K562 (cell line): ENCODE data around the gene RTBDN. TPM values are rescaled to one million over a fixed set of nuclear protein-coding genes. Genes with fewer than 3 reads are reported as not detected.

Experiments
- COPS2 ChIP-seq: fragments of 450-650 bp; conservative IDR thresholded peaks from 2 replicates; pipeline ENCODE4 v1.6.1; 2016; ENCODE audit warnings: mild to moderate bottlenecking, moderate library complexity
- DDX20 ChIP-seq: fragments of 450-650 bp; IDR thresholded peaks from 2 replicates; pipeline ENCODE4 v1.6.1; 2016; ENCODE audit warnings: missing genetic modification characterization, low read depth, mild to moderate bottlenecking, missing compliant biosample characterization, moderate library complexity
- HDAC3 ChIP-seq: fragments of 450-650 bp; IDR thresholded peaks from 2 replicates; pipeline ENCODE4 v1.6.1; 2018; ENCODE audit warnings: borderline replicate concordance, mild to moderate bottlenecking, moderate library complexity; ENCODE audit not compliant: partially characterized antibody
- KDM1A ChIP-seq, 2 experiments: fragments of 450-650 bp; IDR thresholded peaks; 2 replicates each; pipeline ENCODE4 v1.6.1; 2016; ENCODE audit warnings: mild to moderate bottlenecking in 2 of 2
- MTA1 ChIP-seq: fragments of 450-650 bp; IDR thresholded peaks from 2 replicates; pipeline ENCODE4 v1.6.1; 2017; ENCODE audit warnings: borderline replicate concordance
- POLR2AphosphoS2 ChIP-seq: IDR thresholded peaks from 2 replicates; pipeline ENCODE4 v1.6.1; 2012; ENCODE audit warnings: low read length, improper control_type of control experiment
- PTTG1 ChIP-seq: fragments of 450-650 bp; IDR thresholded peaks from 2 replicates; pipeline ENCODE4 v1.6.1; 2016; ENCODE audit warnings: low read depth, mild to moderate bottlenecking, missing genetic modification characterization, missing compliant biosample characterization
- RBM25 ChIP-seq: fragments of 200-400 bp; formaldehyde crosslinking; IDR thresholded peaks from 2 replicates; pipeline ENCODE4 v1.6.1; 2018; ENCODE audit warnings: low read length, low read depth, moderate library complexity; ENCODE audit not compliant: severe bottlenecking
- SRSF9 ChIP-seq: fragments of 200-400 bp; formaldehyde crosslinking; IDR thresholded peaks from 2 replicates; pipeline ENCODE4 v1.6.1; 2017; ENCODE audit warnings: low read depth, low read length, borderline replicate concordance
- TGIF2 ChIP-seq: sonication (generic); formaldehyde crosslinking; IDR thresholded peaks from 2 replicates; pipeline ENCODE4 v1.8.1; 2022; ENCODE audit warnings: mild to moderate bottlenecking, missing genetic modification reagents, moderate library complexity
- YY1 ChIP-seq, 3 experiments: IDR thresholded peaks; 2 replicates each; pipeline ENCODE4 v1.6.1; 2011; ENCODE audit warnings: low read length in 2 of 3, mild to moderate bottlenecking in 2 of 3, moderate library complexity in 2 of 3, borderline replicate concordance in 1 of 3, control low read depth in 1 of 3, low read depth in 1 of 3; ENCODE audit not compliant: insufficient read depth in 3 of 3, insufficient replicate concordance in 2 of 3, control insufficient read depth in 1 of 3, insufficient read length in 1 of 3; ENCODE audit errors: extremely low read depth in 1 of 3
- ZNF24 ChIP-seq: fragments of 450-650 bp; IDR thresholded peaks from 2 replicates; pipeline ENCODE4 v1.6.1; 2016
- ZNF717 ChIP-seq: fragments of 250-450 bp; sonication (Bioruptor Pico); IDR thresholded peaks from 2 replicates; pipeline ENCODE4 v1.5.0; 2021
- polyA plus RNA-seq, 8 experiments: library from polyadenylated mRNA; depleted of rRNA in 4 of 8; stranded (reverse) in 5 of 8; unstranded in 3 of 8; fragments of >200 nt; fragmentation: Nextera tagmentation in 2 of 8; fragmentation: Illumina TruSeq in 1 of 8; extraction: Ambion mirVana in 2 of 8; extraction: Trizol in 1 of 8; gene quantifications; 2 replicates each; pipeline versions ENCODE4 v1.2.1 to v1.2.3, GENCODE V29; 2011 to 2014; ENCODE audit warnings: inconsistent platforms in 1 of 8, missing spikeins in 1 of 8
- total RNA-seq, 7 experiments: library from RNA; depleted of rRNA in 6 of 7; stranded (reverse); fragments of >200 nt in 6 of 7; fragmentation: Illumina TruSeq in 2 of 7; extraction: Trizol in 2 of 7; gene quantifications; 2 replicates each; pipeline versions ENCODE4 v1.2.1 to v1.2.3, GENCODE V29; 2011 to 2021; ENCODE audit warnings: low replicate concordance in 1 of 7
- TF ChIP-seq, protein P1 (sequence below): fragments of 250-450 bp; sonication (Bioruptor Pico); IDR thresholded peaks from 2 replicates; pipeline ENCODE4 v1.8.0; 2022; ENCODE audit warnings: inconsistent platforms
- TF ChIP-seq, protein P2 (sequence below): fragments of 250-450 bp; sonication (Bioruptor Pico); IDR thresholded peaks from 2 replicates; pipeline ENCODE4 v1.4.0; 2020; ENCODE audit warnings: mild to moderate bottlenecking, moderate library complexity
- TF ChIP-seq, protein P3 (sequence below): fragments of 450-650 bp; IDR thresholded peaks from 2 replicates; pipeline ENCODE4 v1.6.1; 2016
- TF ChIP-seq, protein P4 (sequence below): IDR thresholded peaks from 2 replicates; pipeline ENCODE4 v1.6.1; 2011; ENCODE audit warnings: borderline replicate concordance, low read depth, mild to moderate bottlenecking, moderate library complexity, low read length; ENCODE audit not compliant: insufficient read depth, poor library complexity, severe bottlenecking

The RTBDN gene
- total and polyA plus RNA-seq, 9 of the 15 experiments (the other 6 are each of a cell fraction or from before 2014, with no cell fraction given), result 0.20 to 2.3 (median 0.72) TPM; not detected in 1

DNA sequence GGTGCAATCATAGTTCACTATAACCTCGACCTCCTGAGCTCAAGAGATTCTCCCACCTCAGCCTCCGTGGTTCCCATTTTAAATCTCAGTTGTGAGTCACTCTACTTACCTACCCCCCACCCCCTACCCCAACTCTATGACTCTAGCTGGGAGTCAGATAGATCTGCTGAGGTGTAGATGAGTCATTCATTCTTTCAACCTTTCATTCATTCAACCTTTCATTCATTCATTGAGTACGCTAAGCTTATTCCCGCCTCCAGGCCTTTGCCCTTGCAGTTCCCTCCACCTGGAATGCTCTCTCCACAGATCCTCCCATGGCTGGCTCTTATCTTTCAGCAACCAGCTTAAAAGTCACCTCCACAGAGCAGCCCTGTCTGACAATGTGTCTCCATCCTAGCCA, 2.8 kb upstream of the RTBDN start (continued):
- TF ChIP-seq, protein P1, sequence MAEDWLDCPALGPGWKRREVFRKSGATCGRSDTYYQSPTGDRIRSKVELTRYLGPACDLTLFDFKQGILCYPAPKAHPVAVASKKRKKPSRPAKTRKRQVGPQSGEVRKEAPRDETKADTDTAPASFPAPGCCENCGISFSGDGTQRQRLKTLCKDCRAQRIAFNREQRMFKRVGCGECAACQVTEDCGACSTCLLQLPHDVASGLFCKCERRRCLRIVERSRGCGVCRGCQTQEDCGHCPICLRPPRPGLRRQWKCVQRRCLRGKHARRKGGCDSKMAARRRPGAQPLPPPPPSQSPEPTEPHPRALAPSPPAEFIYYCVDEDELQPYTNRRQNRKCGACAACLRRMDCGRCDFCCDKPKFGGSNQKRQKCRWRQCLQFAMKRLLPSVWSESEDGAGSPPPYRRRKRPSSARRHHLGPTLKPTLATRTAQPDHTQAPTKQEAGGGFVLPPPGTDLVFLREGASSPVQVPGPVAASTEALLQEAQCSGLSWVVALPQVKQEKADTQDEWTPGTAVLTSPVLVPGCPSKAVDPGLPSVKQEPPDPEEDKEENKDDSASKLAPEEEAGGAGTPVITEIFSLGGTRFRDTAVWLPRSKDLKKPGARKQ (CRISPR knock-in tag), result no peak
- TF ChIP-seq PTTG1 (tag) (no peak), KDM1A (IDR thresholded peaks at IDR 0.05) (peak; percentile 78 to 80), HDAC3 (no peak), TGIF2 (CRISPR knock-in tag) (no peak), RBM25 (peak; percentile 14), ZNF24 (peak; percentile 94), SRSF9 (no peak), DDX20 (no peak), MTA1 (no peak), POLR2AphosphoS2 (no peak), YY1 (IDR thresholded peaks at IDR 0.05; ENCODE audit: borderline replicate concordance in 1 of 3, control insufficient read depth in 1 of 3, extremely low read depth in 1 of 3, insufficient read depth in 3 of 3, insufficient read length in 1 of 3, insufficient replicate concordance in 2 of 3, low read depth in 1 of 3, low read length in 2 of 3) (no peak), COPS2 (no peak), ZNF717 (no peak)
- TF ChIP-seq, protein P2, sequence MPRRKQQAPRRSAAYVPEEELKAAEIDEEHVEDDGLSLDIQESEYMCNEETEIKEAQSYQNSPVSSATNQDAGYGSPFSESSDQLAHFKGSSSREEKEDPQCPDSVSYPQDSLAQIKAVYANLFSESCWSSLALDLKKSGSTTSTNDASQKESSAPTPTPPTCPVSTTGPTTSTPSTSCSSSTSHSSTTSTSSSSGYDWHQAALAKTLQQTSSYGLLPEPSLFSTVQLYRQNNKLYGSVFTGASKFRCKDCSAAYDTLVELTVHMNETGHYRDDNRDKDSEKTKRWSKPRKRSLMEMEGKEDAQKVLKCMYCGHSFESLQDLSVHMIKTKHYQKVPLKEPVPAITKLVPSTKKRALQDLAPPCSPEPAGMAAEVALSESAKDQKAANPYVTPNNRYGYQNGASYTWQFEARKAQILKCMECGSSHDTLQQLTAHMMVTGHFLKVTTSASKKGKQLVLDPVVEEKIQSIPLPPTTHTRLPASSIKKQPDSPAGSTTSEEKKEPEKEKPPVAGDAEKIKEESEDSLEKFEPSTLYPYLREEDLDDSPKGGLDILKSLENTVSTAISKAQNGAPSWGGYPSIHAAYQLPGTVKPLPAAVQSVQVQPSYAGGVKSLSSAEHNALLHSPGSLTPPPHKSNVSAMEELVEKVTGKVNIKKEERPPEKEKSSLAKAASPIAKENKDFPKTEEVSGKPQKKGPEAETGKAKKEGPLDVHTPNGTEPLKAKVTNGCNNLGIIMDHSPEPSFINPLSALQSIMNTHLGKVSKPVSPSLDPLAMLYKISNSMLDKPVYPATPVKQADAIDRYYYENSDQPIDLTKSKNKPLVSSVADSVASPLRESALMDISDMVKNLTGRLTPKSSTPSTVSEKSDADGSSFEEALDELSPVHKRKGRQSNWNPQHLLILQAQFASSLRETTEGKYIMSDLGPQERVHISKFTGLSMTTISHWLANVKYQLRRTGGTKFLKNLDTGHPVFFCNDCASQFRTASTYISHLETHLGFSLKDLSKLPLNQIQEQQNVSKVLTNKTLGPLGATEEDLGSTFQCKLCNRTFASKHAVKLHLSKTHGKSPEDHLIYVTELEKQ, result no peak
- TF ChIP-seq, protein P3, sequence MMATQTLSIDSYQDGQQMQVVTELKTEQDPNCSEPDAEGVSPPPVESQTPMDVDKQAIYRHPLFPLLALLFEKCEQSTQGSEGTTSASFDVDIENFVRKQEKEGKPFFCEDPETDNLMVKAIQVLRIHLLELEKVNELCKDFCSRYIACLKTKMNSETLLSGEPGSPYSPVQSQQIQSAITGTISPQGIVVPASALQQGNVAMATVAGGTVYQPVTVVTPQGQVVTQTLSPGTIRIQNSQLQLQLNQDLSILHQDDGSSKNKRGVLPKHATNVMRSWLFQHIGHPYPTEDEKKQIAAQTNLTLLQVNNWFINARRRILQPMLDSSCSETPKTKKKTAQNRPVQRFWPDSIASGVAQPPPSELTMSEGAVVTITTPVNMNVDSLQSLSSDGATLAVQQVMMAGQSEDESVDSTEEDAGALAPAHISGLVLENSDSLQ, result no peak
- TF ChIP-seq, protein P4, sequence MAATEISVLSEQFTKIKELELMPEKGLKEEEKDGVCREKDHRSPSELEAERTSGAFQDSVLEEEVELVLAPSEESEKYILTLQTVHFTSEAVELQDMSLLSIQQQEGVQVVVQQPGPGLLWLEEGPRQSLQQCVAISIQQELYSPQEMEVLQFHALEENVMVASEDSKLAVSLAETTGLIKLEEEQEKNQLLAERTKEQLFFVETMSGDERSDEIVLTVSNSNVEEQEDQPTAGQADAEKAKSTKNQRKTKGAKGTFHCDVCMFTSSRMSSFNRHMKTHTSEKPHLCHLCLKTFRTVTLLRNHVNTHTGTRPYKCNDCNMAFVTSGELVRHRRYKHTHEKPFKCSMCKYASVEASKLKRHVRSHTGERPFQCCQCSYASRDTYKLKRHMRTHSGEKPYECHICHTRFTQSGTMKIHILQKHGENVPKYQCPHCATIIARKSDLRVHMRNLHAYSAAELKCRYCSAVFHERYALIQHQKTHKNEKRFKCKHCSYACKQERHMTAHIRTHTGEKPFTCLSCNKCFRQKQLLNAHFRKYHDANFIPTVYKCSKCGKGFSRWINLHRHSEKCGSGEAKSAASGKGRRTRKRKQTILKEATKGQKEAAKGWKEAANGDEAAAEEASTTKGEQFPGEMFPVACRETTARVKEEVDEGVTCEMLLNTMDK, result no peak
